ENCODE data around the gene FKBP15. TPM values are rescaled to one million over a fixed set of nuclear protein-coding genes. Genes with fewer than 3 reads are reported as not detected.

The FKBP15 gene
- total RNA-seq, 1 experiment from 2014 or later = 20.1 TPM

DNA sequence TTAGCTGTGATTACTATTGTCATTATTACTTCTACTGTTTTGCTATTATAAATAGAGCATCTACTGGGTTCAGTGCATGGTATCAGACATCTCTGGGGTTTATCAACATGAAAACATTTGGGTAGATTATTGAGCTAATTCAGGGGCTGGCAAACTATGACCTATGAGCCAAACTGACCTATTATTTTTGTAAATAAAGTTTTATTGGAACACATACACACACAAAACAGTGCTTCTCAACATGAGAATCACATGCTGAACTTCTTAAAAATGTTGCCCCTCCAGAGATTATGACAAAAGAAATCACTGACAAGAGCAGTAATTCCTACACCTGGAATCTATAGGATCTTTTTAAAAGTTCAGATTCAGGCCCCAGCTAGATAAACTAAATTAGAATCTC is 39.9 kb downstream of the FKBP15 start:
- H3K4me3 Mint-ChIP-seq (ENCODE audit: unreplicated experiment) = no peak overlapping the region
- H3K9me3 Mint-ChIP-seq (ENCODE audit: unreplicated experiment) = no peaks in the 10 kb centered on the region
- intact Hi-C loops (cut with micrococcal nuclease; ENCODE audit: unreplicated experiment) = no loop called here
- no peaks in the 10 kb centered on the region for H3K27me3 Mint-ChIP-seq (ENCODE audit: insufficient read depth, unreplicated experiment)
- H3K4me1 Mint-ChIP-seq (ENCODE audit: low read depth, unreplicated experiment) = no peaks in the 10 kb centered on the region
- H3K4me1 ChIP-seq = no peaks in the 10 kb centered on the region
- H3K27ac Mint-ChIP-seq (ENCODE audit: unreplicated experiment) = no peak overlapping the region
- peaks cover 46% of the 10 kb centered on the region for H3K36me3 Mint-ChIP-seq (ENCODE audit: insufficient read depth, unreplicated experiment)
- no peak for DNase-seq
- ChIA-PET CTCF (no interaction called here), POLR2A (no interaction called here)
- H3K27me3 ChIP-seq (replicated peaks; ENCODE audit: control insufficient read depth, insufficient read depth, low read length) = no peaks in the 10 kb centered on the region
- peaks cover 3% of the 10 kb centered on the region for H3K36me3 ChIP-seq (ENCODE audit: control insufficient read depth, insufficient read depth, low read length)
- no peaks in the 10 kb centered on the region for H3K9me3 ChIP-seq
- BruUV-seq (replicated peaks) = no TSS peak
- no peak overlapping the region for H3K4me3 ChIP-seq (ENCODE audit: low read depth, low read length)
- TF ChIP-seq, protein P1, sequence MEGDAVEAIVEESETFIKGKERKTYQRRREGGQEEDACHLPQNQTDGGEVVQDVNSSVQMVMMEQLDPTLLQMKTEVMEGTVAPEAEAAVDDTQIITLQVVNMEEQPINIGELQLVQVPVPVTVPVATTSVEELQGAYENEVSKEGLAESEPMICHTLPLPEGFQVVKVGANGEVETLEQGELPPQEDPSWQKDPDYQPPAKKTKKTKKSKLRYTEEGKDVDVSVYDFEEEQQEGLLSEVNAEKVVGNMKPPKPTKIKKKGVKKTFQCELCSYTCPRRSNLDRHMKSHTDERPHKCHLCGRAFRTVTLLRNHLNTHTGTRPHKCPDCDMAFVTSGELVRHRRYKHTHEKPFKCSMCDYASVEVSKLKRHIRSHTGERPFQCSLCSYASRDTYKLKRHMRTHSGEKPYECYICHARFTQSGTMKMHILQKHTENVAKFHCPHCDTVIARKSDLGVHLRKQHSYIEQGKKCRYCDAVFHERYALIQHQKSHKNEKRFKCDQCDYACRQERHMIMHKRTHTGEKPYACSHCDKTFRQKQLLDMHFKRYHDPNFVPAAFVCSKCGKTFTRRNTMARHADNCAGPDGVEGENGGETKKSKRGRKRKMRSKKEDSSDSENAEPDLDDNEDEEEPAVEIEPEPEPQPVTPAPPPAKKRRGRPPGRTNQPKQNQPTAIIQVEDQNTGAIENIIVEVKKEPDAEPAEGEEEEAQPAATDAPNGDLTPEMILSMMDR (IDR thresholded peaks at IDR 0.05; ENCODE audit: insufficient read depth in 1 of 2, low read depth in 1 of 2, low read length in 1 of 2, severe bottlenecking in 1 of 2, unreplicated experiment in 1 of 2) = no peak

DNA sequence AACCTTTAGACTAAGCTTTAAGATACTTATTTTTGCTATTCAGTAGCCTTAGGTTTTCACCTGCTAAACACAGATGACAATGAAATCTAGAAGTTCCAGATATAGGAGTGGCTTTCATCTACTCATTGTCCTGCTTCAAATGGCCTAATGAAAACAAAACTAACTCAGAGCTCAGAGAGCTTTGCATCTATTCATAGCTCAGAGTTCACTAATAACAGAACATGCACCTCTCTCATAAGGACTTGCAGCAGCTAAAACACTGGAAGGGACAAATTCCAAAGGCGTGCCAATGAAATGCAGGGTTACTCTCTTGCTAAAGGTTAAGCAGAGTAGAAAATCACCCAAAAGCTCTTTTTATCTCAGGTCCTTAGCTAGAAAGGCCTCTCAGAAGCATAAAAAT is 41.2 kb downstream of the FKBP15 start:
- H3K27me3 ChIP-seq (replicated peaks; ENCODE audit: control insufficient read depth, insufficient read depth, low read length) = no peaks in the 10 kb centered on the region
- BruUV-seq (replicated peaks) = no TSS peak
- no peak for DNase-seq
- intact Hi-C loops (cut with micrococcal nuclease; ENCODE audit: unreplicated experiment) = no loop called here
- no peak overlapping the region for H3K4me3 Mint-ChIP-seq (ENCODE audit: unreplicated experiment)
- H3K4me1 Mint-ChIP-seq (ENCODE audit: low read depth, unreplicated experiment) = no peaks in the 10 kb centered on the region
- no peaks in the 10 kb centered on the region; the same call in 1 of the 2 replicates for H3K9me3 ChIP-seq
- H3K36me3 Mint-ChIP-seq (ENCODE audit: insufficient read depth, unreplicated experiment) = peaks cover 41% of the 10 kb centered on the region
- peaks cover 3% of the 10 kb centered on the region for H3K36me3 ChIP-seq (ENCODE audit: control insufficient read depth, insufficient read depth, low read length)
- TF ChIP-seq, protein P1 (IDR thresholded peaks at IDR 0.05; ENCODE audit: insufficient read depth in 1 of 2, low read depth in 1 of 2, low read length in 1 of 2, severe bottlenecking in 1 of 2, unreplicated experiment in 1 of 2) = no peak
- no peaks in the 10 kb centered on the region for H3K9me3 Mint-ChIP-seq (ENCODE audit: unreplicated experiment)
- no peak overlapping the region for H3K4me3 ChIP-seq (ENCODE audit: low read depth, low read length)
- CTCF ChIA-PET = no interaction called here
- H3K27ac Mint-ChIP-seq (ENCODE audit: unreplicated experiment) = no peak overlapping the region
- H3K27me3 Mint-ChIP-seq (ENCODE audit: insufficient read depth, unreplicated experiment) = no peaks in the 10 kb centered on the region
- H3K4me1 ChIP-seq = no peaks in the 10 kb centered on the region
- POLR2A ChIA-PET = no interaction called here

GRCh38 chr9:113178087-113178486 is 43.0 kb downstream of the FKBP15 start:
- no peak for DNase-seq
- Histone ChIP-seq H3K36me3 (ENCODE audit: control insufficient read depth, insufficient read depth, low read length) (peaks cover 3% of the 10 kb centered on the region), H3K4me3 (ENCODE audit: low read depth, low read length) (no peak overlapping the region), H3K9me3 (no peaks in the 10 kb centered on the region; the same call in 1 of the 2 replicates), H3K4me1 (no peaks in the 10 kb centered on the region), H3K27me3 (replicated peaks; ENCODE audit: control insufficient read depth, insufficient read depth, low read length) (no peaks in the 10 kb centered on the region)
- TF ChIP-seq, protein P1 (IDR thresholded peaks at IDR 0.05; ENCODE audit: insufficient read depth in 1 of 2, low read depth in 1 of 2, low read length in 1 of 2, severe bottlenecking in 1 of 2, unreplicated experiment in 1 of 2) = no peak
- intact Hi-C loops (cut with micrococcal nuclease; ENCODE audit: unreplicated experiment) = no loop called here
- BruUV-seq (replicated peaks) = no TSS peak
- Mint-ChIP-seq H3K4me3 (ENCODE audit: unreplicated experiment) (no peak overlapping the region), H3K36me3 (ENCODE audit: insufficient read depth, unreplicated experiment) (peaks cover 52% of the 10 kb centered on the region), H3K27me3 (ENCODE audit: insufficient read depth, unreplicated experiment) (no peaks in the 10 kb centered on the region), H3K9me3 (ENCODE audit: unreplicated experiment) (no peaks in the 10 kb centered on the region), H3K27ac (ENCODE audit: unreplicated experiment) (no peak overlapping the region), H3K4me1 (ENCODE audit: low read depth, unreplicated experiment) (no peaks in the 10 kb centered on the region)
- ChIA-PET CTCF (no interaction called here), POLR2A (no interaction called here)
